ENCODE data around the gene ZHX3.

ZHX3 gene

DNA sequence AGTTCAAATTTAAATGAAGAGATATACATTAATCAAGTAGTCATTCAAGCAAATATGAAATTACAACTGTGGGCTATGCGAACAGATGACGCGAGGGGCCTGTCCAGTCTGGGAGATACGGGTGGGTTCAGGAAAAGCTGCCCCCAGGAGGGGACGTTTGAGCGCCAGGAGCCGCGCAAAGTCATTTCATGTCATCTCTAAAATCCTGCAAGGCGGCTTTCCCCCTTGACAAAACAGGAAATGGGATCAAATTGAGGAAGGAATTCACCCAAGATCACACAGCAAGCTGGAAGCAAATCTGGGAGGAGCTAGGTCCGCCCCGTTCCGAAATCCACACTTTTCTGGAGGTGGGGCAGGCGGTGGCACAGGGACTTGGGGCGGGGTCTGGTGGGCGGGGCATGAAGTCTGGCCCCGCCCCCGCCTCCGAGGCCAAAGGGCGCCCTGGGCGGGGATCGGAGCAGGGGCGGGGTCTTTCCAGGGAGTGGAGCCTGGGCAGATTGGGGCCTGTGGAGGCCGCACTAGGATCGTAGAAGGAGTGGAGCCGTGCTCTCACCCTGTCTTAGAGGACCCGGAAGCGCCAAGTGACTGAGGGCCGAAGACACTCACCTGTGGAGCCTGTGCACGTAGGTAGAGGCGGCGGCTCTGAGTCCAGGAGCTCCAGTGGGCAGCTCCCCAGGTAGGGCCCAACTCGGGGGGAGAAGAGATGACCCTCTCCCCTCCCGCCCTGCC is 23.0 kb upstream of the ZHX3 start, which contains the start of gene LPIN3:
Gene LPIN3 (plus strand): TSS at position 495 of the 729 bp plus-strand sequence. CDS start 4,983 bp downstream, outside the sequence.
- peaks cover 4% of the 10 kb centered on the region for H3K27me3 ChIP-seq (ENCODE audit: insufficient read depth, poor library complexity, severe bottlenecking)
- no peak within 1 kb of the TSS for H3K27ac ChIP-seq (replicated peaks)
- no peak for DNase-seq (ENCODE audit: low read depth in 1 of 2, low spot score in 1 of 2)
- H3K4me3 ChIP-seq (replicated peaks; ENCODE audit: insufficient read depth, low read length) = no peak within 1 kb of the TSS
- TF ChIP-seq SPI1 (IDR thresholded peaks at IDR 0.05; ENCODE audit: borderline replicate concordance, low read depth) (no peak), POLR2AphosphoS5 (IDR thresholded peaks at IDR 0.05; ENCODE audit: low read depth) (no peak), GABPA (IDR thresholded peaks at IDR 0.05; ENCODE audit: low read depth) (no peak)
- TF ChIP-seq, protein P1, sequence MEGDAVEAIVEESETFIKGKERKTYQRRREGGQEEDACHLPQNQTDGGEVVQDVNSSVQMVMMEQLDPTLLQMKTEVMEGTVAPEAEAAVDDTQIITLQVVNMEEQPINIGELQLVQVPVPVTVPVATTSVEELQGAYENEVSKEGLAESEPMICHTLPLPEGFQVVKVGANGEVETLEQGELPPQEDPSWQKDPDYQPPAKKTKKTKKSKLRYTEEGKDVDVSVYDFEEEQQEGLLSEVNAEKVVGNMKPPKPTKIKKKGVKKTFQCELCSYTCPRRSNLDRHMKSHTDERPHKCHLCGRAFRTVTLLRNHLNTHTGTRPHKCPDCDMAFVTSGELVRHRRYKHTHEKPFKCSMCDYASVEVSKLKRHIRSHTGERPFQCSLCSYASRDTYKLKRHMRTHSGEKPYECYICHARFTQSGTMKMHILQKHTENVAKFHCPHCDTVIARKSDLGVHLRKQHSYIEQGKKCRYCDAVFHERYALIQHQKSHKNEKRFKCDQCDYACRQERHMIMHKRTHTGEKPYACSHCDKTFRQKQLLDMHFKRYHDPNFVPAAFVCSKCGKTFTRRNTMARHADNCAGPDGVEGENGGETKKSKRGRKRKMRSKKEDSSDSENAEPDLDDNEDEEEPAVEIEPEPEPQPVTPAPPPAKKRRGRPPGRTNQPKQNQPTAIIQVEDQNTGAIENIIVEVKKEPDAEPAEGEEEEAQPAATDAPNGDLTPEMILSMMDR (IDR thresholded peaks at IDR 0.05; ENCODE audit: insufficient read depth, low read length) = no peak
- TF ChIP-seq, protein P2, sequence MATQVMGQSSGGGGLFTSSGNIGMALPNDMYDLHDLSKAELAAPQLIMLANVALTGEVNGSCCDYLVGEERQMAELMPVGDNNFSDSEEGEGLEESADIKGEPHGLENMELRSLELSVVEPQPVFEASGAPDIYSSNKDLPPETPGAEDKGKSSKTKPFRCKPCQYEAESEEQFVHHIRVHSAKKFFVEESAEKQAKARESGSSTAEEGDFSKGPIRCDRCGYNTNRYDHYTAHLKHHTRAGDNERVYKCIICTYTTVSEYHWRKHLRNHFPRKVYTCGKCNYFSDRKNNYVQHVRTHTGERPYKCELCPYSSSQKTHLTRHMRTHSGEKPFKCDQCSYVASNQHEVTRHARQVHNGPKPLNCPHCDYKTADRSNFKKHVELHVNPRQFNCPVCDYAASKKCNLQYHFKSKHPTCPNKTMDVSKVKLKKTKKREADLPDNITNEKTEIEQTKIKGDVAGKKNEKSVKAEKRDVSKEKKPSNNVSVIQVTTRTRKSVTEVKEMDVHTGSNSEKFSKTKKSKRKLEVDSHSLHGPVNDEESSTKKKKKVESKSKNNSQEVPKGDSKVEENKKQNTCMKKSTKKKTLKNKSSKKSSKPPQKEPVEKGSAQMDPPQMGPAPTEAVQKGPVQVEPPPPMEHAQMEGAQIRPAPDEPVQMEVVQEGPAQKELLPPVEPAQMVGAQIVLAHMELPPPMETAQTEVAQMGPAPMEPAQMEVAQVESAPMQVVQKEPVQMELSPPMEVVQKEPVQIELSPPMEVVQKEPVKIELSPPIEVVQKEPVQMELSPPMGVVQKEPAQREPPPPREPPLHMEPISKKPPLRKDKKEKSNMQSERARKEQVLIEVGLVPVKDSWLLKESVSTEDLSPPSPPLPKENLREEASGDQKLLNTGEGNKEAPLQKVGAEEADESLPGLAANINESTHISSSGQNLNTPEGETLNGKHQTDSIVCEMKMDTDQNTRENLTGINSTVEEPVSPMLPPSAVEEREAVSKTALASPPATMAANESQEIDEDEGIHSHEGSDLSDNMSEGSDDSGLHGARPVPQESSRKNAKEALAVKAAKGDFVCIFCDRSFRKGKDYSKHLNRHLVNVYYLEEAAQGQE (IDR thresholded peaks at IDR 0.05; ENCODE audit: insufficient replicate concordance, low read depth) = no peak

DNA sequence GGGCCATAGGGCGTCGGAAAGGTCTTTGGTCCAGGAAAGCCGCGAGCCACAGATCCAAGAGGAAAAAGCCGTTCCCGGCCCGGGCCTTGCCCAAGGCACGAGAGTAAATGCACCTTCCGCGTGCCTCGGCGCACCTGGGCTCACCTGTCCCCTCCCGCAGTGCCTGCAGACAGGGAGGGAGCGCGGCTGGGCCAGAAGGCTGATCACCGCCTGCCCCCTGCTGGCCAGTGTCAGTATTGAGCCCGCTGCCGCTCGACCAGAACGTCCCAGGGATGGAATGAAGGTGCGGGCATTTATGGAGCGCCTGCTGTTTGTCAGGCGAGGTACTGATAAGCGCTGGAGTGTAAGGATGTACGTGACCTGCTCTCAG is 22.4 kb upstream of the ZHX3 start:
- TF ChIP-seq GABPA (IDR thresholded peaks at IDR 0.05; ENCODE audit: low read depth) (no peak), SPI1 (IDR thresholded peaks at IDR 0.05; ENCODE audit: borderline replicate concordance, low read depth) (no peak), POLR2AphosphoS5 (IDR thresholded peaks at IDR 0.05; ENCODE audit: low read depth) (no peak)
- TF ChIP-seq, protein P1 (IDR thresholded peaks at IDR 0.05; ENCODE audit: insufficient read depth, low read length) = peak; percentile 87
- no peak overlapping the region for H3K27ac ChIP-seq (replicated peaks)
- H3K27me3 ChIP-seq (ENCODE audit: insufficient read depth, poor library complexity, severe bottlenecking) = peaks cover 4% of the 10 kb centered on the region
- DNase-seq (ENCODE audit: low read depth in 1 of 2, low spot score in 1 of 2) = peak; percentile 37 to 57
- H3K4me3 ChIP-seq (replicated peaks; ENCODE audit: insufficient read depth, low read length) = no peak overlapping the region

DNA sequence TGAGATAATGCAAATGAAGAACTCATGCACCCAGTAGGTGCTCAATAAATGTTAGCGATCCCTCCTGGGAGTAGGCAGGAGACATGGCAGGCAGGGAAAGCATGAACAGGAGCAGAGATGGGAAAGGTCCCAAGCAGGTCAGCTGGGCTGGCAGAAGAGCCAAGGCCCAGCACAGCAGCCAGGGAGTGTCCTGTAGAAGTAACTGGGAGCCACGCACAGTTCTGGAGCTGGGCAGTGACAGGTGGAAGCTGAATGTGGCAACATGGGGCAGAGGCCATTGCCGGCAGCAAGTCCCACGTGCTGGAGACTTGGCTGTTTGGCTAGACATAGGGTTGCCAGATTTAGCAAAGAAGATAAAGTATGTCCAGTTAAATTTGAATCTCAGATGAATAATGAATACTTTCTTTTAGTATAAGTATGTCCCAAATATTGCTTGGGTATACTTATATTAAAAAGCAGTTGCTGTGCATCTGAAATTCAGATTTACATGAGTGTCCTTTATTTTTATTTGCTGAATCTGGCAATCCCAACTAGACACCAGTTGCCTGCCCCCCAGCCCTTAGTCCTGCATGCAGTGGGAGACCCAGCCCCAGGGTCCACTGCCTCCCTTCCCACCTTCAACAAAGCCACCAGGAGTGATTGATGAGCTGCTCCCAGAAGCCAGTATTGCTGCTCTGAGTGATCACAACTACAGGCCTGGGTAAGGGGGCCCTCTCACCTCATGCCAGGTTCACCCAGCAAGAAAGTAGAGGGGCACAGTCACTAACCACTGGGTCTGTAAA is 19.4 kb upstream of the ZHX3 start:
- H3K27me3 ChIP-seq (ENCODE audit: insufficient read depth, poor library complexity, severe bottlenecking) = peaks cover 6% of the 10 kb centered on the region
- no peak for DNase-seq (ENCODE audit: low read depth in 1 of 2, low spot score in 1 of 2)
- no peak overlapping the region for H3K4me3 ChIP-seq (replicated peaks; ENCODE audit: insufficient read depth, low read length)
- TF ChIP-seq, protein P2 (IDR thresholded peaks at IDR 0.05; ENCODE audit: insufficient replicate concordance, low read depth) = no peak
- TF ChIP-seq, protein P1 (IDR thresholded peaks at IDR 0.05; ENCODE audit: insufficient read depth, low read length) = no peak
- no peak for TF ChIP-seq GABPA (IDR thresholded peaks at IDR 0.05; ENCODE audit: low read depth)
- TF ChIP-seq POLR2AphosphoS5 (IDR thresholded peaks at IDR 0.05; ENCODE audit: low read depth) = no peak
- no peak for TF ChIP-seq SPI1 (IDR thresholded peaks at IDR 0.05; ENCODE audit: borderline replicate concordance, low read depth)
- no peak overlapping the region for H3K27ac ChIP-seq (replicated peaks)
